Gastroesophageal sphincter (tissue), 3 donors: ENCODE measurements around the gene EIF2B5.

Experiments used
- POLR2AphosphoS5 ChIP-seq: sonication (generic); formaldehyde crosslinking; IDR thresholded peaks from one replicate; pipeline ENCODE4 v1.6.1; 2017; ENCODE audit warnings: antibody characterized with exemption
- TF ChIP-seq, protein P1 (sequence below), 4 experiments: fragments of 200-600 bp in 2 of 4; fragments of 450-650 bp in 2 of 4; sonication (generic) in 1 of 4; IDR thresholded peaks; one replicate each; pipeline ENCODE4 v1.5.1; 2017 to 2019; ENCODE audit warnings: antibody characterized with exemption in 4 of 4, mild to moderate bottlenecking in 2 of 4, moderate library complexity in 2 of 4

DNA sequence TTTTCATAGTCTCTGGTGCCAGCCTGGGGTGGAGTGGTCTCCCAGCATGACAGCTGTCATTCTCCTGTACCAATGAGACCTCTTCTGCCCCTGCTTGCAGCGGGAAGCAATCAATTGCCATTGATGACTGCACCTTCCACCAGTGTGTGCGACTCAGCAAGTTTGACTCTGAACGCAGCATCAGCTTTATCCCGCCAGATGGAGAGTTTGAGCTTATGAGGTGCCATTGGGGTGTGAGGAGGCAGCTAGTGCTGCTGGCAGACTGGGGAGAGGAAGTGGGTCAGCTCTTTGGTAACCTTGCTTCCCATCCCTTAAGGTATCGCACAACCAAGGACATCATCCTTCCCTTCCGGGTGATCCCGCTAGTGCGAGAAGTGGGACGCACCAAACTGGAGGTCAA lies 46.4 kb downstream of the EIF2B5 start:
- TF ChIP-seq, protein P1, sequence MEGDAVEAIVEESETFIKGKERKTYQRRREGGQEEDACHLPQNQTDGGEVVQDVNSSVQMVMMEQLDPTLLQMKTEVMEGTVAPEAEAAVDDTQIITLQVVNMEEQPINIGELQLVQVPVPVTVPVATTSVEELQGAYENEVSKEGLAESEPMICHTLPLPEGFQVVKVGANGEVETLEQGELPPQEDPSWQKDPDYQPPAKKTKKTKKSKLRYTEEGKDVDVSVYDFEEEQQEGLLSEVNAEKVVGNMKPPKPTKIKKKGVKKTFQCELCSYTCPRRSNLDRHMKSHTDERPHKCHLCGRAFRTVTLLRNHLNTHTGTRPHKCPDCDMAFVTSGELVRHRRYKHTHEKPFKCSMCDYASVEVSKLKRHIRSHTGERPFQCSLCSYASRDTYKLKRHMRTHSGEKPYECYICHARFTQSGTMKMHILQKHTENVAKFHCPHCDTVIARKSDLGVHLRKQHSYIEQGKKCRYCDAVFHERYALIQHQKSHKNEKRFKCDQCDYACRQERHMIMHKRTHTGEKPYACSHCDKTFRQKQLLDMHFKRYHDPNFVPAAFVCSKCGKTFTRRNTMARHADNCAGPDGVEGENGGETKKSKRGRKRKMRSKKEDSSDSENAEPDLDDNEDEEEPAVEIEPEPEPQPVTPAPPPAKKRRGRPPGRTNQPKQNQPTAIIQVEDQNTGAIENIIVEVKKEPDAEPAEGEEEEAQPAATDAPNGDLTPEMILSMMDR (IDR thresholded peaks at IDR 0.05): no peak
- TF ChIP-seq POLR2AphosphoS5: no peak
